AG08395 (cell line): ENCODE measurements around the gene CPOX.
"Not testable (repeated sequence)": the region's sequence is repeated elsewhere in the genome, so short reads cannot be mapped to it uniquely, and the experiment has no call there.

Experiments
- DNase-seq: peaks from one replicate; pipeline ENCODE4 v3.0.0; 2012; ENCODE audit warnings: mixed read lengths, low spot score

The CPOX gene

DNA sequence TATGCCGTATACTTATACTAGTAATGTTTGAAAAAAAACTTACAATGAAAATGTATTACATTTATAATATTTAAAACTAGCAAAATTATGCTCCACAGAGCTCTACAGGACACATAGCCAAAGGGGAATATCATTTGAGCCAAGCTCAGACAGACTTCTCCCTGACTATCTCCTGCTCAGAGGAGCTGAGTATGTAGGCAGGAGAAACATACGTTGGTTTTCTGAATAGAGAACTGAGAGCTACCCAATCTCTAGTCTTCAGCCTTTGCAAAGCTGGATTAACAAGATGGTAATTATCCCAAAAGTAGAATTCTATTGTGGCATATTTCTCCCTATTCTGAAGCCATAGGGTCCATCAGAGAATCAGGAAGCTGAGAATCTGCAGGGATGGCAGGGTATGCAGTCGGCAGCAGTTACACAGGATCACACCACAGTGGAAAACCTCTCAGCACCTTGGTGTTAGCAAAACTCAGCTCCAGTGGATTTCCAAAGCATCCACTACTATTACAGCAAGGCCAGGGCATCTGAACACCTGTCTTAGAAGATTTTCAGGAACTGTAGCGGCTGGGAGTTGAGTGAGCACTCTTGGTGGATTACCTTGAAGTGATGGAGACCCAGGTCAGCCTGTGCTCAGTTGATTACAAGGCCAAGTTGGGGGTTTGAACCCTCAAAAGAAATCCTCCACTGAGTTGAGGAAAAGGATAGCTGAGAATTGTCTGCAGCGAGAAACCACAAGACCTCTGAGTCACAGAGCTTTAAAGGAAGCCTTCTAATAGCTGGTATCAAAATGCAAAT, 31.5 kb downstream of the CPOX start:
- DNase-seq = peak; percentile 31

DNA sequence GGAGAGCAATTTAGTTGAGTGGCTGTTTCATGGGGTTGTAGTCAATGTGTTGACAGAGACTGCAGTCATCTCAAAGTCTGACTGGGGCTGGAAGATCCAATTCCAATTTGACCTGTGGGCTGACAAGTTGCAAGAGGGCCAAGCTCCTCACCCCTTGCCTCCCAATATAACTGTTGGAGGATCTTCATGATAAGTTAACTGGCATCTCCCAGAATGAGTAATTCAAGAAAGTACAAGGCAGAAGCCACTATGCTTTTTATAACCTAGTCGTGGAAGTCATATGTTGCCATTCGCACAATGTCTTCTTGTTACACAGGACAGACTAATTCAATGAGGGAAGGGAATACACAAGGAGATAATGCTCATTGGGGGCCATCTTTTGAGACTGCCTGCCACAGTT, 32.5 kb downstream of the CPOX start:
- no peak for DNase-seq

DNA sequence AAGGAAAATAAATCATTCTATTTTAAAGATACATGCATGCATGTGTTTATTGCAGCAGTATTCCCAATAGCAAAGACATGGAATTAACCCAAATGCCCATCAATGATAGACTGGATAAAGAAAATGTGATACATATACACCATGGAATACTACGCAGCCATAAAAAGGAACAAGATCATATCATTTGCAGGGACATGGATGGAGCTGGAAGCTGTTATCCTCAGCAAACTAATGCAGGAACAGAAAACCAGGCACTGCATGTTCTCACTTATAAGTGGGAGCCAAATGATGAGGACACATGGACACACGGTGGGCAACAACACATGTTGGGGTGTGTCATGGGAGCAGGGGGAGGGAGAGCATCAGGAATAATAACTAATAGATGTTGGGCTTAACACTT, 33.6 kb downstream of the CPOX start:
- DNase-seq = not testable (repeated sequence)

DNA sequence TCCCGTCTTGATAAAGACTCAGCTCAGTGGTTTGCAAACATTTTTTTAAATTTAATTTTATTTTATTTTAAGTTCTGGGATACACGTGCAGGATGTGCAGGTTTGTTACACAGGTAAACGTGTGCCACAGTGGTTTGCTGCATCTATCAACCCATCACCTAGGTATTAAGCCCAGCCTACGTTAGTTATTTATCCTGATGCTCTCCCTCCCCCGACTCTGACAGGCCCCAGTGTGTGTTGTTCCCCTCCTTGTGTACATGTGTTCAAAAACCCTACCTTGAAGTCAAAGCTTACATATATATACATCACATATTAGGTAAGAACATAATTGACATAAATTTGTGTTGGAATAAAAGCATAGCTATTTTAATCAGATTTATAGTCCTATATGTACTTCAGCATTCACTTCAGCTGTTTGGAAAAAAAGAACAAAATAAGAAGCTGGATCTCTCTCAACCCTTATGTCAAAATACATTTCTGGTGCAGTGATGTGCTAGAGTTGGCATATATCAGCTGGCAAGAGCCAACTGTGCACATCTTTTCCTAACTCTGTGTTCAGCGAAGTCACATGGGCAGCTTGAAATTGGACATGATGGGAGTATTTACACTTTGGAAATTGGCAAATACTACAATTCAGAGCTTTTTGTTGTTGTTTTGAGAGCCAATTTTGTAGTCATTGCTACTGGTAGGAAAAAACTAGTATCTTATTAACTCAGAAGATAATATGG, 35.1 kb downstream of the CPOX start:
- DNase-seq = no peak

DNA sequence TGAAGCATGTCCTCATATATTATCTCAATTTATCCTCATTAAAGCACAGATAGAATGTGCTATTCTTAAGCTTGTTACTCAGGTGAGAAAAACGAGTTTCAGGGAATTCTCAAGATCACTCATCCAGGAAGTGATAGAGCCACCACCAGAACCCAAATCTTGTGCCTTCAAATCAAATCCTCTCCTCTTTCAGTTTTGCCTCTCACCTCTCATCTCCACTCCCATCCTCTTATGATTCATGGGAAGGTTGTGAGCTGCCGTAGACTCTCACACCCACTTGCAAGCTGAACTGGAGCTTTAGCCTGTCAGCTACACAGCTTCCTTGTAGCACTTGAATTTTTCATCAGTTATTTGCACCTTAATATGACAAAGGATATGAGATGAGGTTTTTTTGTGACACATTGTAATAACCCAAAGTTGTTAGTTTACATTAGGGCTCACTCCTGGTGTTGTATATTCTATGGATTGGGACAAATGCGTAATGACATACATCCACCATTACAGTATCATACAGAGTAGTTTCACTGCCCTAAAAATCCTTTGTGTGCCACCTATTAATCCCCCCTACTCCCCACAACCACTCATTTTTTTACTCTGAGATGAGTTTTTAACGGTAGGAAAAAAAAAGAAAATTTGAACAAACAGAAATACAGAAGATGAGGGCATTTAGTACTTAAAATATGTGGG, 35.9 kb downstream of the CPOX start:
- no peak for DNase-seq

DNA sequence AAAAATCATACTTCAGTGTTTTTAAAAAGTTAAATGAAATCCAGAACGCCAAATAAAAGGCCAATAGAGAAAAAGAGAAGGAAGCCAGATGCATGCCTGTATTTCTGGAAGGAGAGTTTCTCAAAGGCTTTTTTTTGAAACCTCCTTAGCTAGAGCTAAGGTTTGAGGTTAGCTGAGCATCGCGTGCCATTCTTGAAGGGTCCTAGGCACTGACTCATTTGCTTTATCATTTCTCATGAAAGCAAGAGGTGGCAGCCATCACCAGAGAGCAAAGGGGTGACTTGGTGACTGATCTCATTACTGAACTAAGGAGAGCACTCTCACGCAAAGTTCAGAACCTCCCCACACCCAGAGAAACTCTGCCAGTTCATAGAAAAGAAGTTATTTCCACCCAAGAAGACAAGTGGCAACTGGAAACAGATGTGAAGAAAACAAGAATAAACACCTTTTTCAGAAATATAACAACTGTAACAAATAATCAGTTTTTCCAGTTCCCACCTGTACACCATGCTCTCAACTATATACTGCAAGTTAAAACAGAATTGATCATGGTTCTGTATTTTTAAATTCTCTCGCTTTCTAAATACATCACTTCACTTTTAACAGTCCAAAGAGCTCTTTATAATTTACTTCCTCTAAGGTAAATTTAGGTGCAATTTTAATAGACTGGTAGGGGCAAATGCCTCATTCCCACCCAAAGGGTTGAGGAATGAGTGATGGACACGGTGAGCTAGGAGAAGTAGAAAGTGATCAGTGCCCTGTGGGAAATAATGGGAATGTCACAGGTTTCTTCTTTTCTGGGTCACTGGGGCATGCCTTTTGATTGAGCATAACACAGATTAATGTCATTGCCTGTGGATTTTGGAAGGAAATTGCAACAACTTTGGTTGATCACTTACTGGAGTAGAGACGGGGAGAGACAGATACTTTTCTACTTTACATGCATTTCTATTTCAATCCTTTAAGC, 37.0 kb downstream of the CPOX start:
- DNase-seq = no peak

DNA sequence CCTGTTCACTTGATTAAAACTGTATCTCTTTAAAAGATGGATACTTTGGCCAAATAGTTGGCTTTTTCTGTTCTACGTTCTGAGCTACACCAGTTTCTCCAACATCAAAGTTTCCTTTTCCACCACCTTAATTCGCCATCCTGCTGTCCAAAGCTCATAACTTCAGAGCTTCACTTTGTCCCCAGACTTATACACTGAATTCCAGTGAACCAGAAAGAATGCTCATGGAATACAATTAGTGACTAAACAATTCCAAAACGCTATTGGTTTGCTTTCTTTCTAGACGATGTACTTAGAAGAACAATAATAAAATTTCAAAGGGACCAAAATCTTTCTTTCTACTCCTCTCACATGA, 38.4 kb downstream of the CPOX start:
- no peak for DNase-seq

DNA sequence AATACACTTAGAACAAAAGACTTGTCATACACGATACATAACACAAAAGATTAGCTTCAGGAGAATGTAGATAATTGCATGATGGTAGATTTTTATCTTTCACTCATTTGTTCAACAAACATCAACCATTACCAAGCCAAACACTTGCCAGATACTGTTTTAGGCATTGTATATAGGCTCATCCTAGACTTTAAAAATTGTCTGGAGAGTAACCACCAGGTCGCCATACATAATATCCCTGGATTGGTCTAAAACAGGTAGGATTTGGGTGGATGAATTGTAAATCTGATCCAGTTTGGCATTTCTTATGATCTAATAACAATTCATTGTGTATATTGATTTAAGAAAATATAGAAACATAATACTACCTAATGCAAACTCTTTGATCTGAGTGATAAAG, 38.8 kb downstream of the CPOX start:
- DNase-seq = no peak

DNA sequence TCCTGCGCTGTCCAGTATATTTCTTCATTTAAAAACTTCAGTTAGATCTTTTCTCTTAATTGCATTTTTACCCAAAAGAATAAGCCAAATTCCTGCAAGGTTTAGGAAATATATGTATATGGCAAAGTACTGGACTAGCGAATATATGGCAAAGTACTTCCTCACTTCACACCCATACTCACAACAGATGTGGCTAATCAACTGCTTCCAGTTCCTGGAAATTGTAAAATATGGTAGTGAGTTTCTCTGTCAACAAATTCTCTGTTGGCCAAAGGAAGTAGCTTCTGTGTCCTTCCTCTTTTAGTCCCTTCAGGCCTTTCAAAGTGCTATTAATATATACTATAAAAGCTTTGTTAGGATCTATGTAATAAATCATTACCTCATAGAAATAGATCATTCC, 39.7 kb downstream of the CPOX start:
- no peak for DNase-seq

DNA sequence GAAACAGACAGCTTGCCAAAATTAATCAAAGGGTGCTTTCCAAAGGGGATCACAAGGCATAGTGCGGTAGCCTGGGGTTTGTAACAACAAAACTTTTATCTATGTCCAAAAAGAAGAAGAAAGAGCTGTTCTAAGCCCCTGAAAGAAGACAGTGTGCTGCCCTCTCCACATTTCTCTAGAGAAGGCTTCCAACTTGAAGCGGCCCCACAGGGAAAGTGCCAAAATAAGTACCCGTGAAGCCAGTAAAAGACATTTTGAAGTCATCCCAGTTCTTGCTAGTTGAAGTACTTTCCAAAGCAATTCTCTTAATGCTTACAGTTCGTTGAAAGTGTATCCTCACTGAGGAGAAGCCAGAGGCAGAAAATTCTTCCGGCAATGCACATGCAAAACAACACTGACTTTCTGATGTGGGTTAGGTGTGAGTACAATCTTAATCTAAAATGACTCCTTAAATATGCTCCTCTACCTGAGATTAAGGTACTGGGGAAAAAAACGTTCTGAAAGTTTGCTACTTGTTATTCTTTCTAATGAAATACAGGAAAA, 40.3 kb downstream of the CPOX start:
- no peak for DNase-seq

DNA sequence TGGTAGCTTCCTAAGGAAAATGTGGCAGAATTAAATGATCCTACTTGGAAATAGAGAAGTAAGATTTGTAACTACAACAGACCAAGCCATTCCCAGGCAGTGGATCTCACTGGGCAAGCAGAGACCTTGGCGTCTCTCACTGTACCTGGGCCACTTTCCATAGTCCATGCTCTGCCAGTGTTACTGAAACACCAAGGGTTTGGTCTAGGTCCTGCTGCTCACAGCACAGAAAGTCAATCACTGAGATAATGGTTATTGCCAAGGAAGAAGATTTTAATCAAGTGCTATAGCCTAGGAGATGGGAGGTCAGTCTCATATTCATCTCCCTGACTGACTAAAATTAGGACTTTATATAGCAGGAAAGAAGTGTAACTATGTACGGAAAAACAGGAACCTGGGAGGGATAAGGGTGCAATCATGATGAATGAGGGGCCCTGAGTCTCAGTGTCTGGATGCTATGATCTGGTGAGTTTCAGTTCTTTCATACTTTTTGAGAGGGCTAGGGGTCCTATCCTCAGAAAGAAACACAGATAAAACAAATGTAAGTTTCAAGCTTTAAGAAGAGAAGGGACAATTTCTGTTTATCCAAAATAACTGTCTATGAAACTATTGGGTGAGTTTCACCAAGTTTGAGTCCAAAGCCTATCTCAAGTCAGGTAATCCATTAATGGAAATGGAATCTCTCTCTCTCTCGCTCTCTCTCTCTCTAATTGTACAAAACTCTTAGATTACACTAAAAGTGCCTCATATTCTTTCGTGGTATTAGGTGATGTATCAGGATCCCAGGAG, 41.0 kb downstream of the CPOX start:
- no peak for DNase-seq

DNA sequence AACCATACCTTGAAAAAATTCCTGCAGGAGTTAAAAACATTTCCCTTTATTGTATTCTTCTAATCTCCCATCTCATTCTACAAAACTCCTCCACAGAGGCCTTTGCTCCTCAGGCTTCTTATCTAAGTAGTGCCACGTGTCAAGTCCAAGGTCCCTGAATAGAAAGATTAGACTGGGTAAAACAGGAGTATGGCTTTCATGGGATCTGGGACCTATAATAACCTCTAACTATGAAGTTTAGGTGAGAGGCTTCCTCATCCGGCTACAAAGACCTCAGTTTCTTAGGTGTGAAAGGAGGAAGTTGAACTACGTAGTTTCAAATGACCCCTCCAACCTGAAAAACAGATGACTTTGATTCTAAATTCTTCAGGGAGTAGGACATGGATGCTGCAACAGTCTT, 41.7 kb downstream of the CPOX start:
- no peak for DNase-seq

DNA sequence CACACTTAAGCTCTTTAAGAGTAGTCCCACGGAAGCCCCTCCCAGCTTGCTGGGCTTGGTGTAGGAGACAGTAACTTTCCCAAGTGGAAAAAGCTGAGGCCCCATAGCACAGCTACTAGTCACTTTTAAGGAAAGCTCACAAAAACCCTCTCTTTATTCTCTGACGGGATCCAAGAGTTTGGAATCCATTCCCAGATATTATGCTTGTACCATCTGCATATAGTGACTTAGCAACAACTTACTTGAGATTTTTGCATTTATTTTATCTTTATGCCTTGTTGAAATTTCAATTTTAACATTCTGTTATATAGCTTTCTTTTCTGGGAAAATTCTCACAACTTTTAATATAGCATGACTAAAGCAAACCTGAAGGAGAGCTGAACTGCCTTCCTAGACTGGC, 42.2 kb downstream of the CPOX start:
- no peak for DNase-seq

DNA sequence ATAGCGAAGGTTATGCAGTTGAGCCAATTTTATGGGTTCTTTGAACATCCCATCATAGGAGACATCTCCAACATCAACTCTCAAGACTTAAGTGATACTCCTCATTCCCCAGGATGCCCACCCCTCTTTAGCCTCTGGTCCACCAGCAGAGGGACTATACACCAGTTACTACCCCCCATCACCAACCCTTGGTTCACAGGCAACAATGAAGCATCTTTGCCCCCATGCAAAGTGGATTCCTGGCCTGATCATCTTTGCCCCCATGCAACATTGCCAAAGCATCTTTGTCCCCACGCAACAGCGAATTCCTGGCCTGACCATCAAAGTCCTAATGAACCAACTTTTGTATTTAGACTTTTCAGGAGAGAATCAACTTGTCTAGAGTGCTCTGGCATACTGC, 42.6 kb downstream of the CPOX start:
- no peak for DNase-seq

DNA sequence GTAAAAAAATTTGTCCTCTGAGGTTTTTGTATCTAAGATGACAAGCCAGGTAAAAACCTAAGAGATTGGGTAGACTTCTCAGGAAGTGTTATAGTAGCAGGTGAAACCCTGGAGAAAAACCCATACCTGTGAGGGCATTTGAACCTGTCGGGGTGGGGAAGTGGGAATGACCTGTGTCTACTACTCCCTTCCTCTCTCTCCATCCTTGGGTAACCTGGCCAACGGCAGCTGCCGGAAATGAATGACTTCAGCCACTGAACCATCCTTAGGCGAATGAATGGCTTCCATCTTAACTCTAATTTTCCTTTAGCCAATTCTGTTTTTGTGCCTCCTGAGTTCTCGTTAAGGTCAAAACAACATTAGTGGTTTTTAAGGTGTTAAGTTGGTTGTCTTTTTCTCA, 44.9 kb downstream of the CPOX start:
- no peak for DNase-seq

DNA sequence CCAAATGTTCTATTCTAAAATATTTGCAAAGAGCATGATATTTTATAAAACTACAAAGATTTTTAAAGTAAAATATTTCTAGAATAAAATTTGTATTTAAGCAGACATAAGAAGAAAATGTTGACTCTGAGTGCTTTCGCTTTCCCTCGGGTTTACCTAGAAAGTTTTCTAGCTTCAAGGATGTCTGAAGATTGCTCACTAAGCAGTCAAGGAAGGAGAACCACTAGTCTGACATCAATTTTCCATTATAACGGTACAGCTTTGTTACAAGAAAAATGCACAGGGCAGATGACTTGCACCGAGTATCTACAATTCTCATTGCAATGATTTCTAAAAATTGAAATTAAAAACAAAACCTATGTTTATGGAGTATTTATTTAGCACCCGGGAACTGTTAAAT, 47.5 kb downstream of the CPOX start:
- no peak for DNase-seq

DNA sequence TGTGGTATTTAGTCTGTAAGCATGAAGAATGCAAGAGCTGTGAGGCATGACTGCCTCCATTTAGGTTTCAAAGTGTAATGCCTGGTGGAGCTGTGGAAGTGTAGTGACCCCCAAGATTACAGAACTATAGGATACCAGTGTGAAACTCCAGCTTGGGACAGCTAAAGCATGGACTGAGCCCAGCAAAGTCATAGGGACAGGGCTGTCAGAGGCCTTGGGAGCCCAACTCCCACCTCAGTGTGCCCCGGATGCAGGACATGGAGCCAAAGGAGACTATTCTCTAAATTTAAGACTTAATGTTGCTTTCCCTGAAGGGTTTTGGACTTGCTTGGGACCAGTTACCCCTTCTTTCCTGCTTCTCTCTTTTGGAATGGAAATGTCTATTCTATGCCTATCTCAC, 50.8 kb downstream of the CPOX start:
- no peak for DNase-seq

DNA sequence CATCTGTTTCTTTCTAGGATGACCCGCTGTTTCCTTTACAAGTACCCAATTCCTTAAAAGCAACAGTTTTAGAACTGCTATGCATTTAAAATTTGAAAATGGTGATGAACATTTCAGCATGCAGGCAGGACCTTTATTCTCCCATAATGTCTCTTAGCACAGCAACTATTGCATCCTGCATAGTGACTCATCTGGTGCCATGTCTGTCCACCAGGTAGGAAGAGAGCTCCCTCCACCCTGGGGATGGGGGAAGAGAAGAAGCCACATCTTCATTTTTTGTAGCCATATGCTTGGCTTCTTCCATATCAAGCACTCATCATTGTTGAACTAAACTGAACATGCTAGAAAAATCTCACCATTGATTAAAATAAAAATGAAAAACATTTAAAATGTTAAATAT, 51.7 kb downstream of the CPOX start:
- no peak for DNase-seq

DNA sequence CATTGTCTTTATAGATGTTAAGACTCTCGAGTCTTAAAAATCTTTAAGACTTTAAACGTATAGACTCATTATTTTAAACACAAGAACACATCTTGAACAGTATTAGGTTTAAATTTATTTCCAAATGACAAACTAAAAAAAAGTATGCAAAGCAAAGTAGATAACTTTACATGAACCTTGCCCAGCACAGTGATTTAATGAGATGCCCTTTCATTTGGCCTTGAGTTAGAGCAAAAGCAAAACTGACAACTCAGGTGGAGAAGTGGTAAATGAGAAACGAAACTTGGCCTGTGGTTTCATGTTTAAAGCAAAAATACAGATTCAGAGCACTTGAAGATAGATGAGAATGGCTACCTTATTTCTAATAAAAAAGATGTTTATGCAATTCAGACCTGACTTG, 53.1 kb downstream of the CPOX start:
- DNase-seq = no peak

DNA sequence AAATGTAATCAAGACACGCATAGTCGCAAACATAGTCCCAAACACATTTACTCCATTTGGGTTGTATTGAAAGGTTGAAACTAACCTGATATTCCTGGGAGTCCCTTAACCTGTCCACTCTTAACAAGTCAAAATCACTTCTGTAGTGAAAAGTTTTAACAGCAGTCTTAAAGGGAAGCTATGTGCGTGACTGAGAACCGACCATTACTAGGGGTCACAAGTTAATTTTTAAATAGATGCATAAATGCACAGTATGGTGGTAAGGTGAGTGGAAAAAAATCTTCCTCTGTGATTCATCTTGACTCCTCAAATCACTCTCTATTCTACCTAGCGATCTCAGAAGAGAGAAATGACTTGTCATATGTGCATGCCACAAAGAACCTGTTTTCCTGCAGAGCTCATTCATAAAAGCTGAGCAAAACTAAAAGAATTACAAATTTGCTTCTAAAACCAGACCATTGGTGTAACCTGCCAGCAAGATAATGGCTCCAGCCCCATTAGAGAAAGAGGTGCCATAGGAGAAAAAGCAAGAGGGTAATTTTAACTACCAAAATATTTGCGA, 56.9 kb downstream of the CPOX start:
- DNase-seq = no peak

DNA sequence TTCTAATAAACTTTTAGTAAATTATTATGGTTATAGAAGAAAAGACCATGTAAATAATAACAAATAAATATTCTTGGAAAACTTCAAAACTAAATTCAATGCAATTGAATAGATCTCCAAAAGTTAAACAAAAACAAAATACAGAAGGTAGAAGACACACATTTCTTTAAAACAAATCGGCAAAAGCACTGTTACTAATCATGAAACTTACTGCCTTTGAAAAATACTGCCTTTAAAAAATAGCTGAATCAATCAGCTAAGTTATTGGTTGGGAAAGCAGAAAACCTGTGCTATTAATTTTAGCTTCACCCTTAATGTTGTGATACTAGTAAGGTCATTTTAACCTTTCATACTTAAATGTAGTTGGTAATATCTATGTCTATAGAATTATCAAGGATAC, 58.7 kb downstream of the CPOX start:
- no peak for DNase-seq
